KMS-11 (cell line): ENCODE results near the gene SETD7.

ENCODE experiments used
- H2AFZ ChIP-seq: fragments of 200-600 bp; sonication (generic); 2 replicates; pipeline ENCODE4 v1.6.1; 2016; ENCODE audit warnings: antibody characterized with exemption, mixed run types, low read depth
- H3K27ac ChIP-seq: fragments of 200-600 bp; sonication (generic); 2 replicates; pipeline ENCODE4 v1.6.1; 2016; ENCODE audit warnings: mild to moderate bottlenecking, mixed run types
- H3K27me3 ChIP-seq: fragments of 200-600 bp; sonication (generic); 2 replicates; pipeline ENCODE4 v1.6.1; 2017; ENCODE audit warnings: mild to moderate bottlenecking, low read depth, mixed run types, moderate library complexity; ENCODE audit not compliant: insufficient read depth
- H3K36me3 ChIP-seq: fragments of 200-600 bp; sonication (generic); 2 replicates; pipeline ENCODE4 v1.6.1; 2017; ENCODE audit warnings: mild to moderate bottlenecking, mixed run types; ENCODE audit not compliant: insufficient read depth
- H3K4me1 ChIP-seq: fragments of 200-600 bp; sonication (generic); 2 replicates; pipeline ENCODE4 v1.6.1; 2016; ENCODE audit warnings: mild to moderate bottlenecking, low read depth, mixed run types; ENCODE audit not compliant: poor library complexity, severe bottlenecking
- H3K4me2 ChIP-seq: fragments of 200-600 bp; sonication (generic); 2 replicates; pipeline ENCODE4 v1.7.0; 2016; ENCODE audit warnings: mild to moderate bottlenecking, mixed run types
- H3K4me3 ChIP-seq: fragments of 200-600 bp; sonication (generic); IDR thresholded peaks from 2 replicates; pipeline ENCODE4 v1.6.1; 2017; ENCODE audit warnings: low read depth, low read length, mixed read lengths; ENCODE audit not compliant: insufficient read depth
- H3K79me2 ChIP-seq: fragments of 200-600 bp; sonication (generic); 2 replicates; pipeline ENCODE4 v1.6.1; 2016; ENCODE audit warnings: low read depth, mixed run types; ENCODE audit not compliant: insufficient read depth
- H3K9ac ChIP-seq: fragments of 200-600 bp; sonication (generic); 2 replicates; pipeline ENCODE4 v1.6.1; 2016; ENCODE audit warnings: mild to moderate bottlenecking, mixed run types
- H4K20me1 ChIP-seq: fragments of 200-600 bp; sonication (generic); 2 replicates; pipeline ENCODE4 v1.6.1; 2016; ENCODE audit warnings: mild to moderate bottlenecking, mixed run types; ENCODE audit not compliant: insufficient read depth
- TF ChIP-seq, protein P1 (sequence below): fragments of 200-600 bp; sonication (generic); conservative IDR thresholded peaks from 2 replicates; pipeline ENCODE4 v1.6.1; 2017; ENCODE audit warnings: low read depth, mild to moderate bottlenecking, antibody characterized with exemption, low read length, moderate library complexity, mixed read lengths

Gene SETD7

GRCh38 chr4:139563515-139563914 is 7.5 kb upstream of the SETD7 start:
- Histone ChIP-seq H3K36me3 (no peaks in the 10 kb centered on the region), H3K4me3 (no peak overlapping the region), H3K4me1 (peaks cover 11% of the 10 kb centered on the region), H3K79me2 (no peaks in the 10 kb centered on the region), H3K4me2 (no peak overlapping the region), H4K20me1 (no peaks in the 10 kb centered on the region), H3K27me3 (no peaks in the 10 kb centered on the region), H3K9ac (no peak overlapping the region), H3K27ac (no peak overlapping the region), H2AFZ (no peak overlapping the region)
- TF ChIP-seq, protein P1, sequence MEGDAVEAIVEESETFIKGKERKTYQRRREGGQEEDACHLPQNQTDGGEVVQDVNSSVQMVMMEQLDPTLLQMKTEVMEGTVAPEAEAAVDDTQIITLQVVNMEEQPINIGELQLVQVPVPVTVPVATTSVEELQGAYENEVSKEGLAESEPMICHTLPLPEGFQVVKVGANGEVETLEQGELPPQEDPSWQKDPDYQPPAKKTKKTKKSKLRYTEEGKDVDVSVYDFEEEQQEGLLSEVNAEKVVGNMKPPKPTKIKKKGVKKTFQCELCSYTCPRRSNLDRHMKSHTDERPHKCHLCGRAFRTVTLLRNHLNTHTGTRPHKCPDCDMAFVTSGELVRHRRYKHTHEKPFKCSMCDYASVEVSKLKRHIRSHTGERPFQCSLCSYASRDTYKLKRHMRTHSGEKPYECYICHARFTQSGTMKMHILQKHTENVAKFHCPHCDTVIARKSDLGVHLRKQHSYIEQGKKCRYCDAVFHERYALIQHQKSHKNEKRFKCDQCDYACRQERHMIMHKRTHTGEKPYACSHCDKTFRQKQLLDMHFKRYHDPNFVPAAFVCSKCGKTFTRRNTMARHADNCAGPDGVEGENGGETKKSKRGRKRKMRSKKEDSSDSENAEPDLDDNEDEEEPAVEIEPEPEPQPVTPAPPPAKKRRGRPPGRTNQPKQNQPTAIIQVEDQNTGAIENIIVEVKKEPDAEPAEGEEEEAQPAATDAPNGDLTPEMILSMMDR: no peak

DNA sequence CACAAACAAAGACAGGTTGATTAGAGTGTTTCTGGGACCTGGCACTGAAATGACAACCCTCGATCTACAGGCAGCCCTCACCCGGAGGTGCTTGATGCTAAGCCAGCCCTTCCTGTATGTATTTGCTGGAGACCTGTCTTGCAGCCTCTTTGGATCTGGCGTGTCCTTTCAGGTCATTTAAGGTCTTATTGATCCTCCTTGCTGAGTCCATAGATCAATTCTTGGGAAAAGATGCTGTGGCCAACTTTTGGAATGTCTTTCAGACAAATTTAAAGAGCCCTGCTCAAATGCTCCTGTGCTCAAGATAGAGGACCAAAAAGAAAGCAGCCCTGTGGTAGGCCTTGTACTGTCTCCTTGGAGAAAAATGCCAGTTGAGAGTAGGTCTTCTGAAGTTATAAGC is 6.8 kb upstream of the SETD7 start:
- TF ChIP-seq, protein P1: no peak
- no peaks in the 10 kb centered on the region for H3K27me3 ChIP-seq
- no peak overlapping the region for H3K4me3 ChIP-seq
- H3K4me2 ChIP-seq: no peak overlapping the region
- H3K36me3 ChIP-seq: no peaks in the 10 kb centered on the region
- no peak overlapping the region for H2AFZ ChIP-seq
- H3K4me1 ChIP-seq: peaks cover 16% of the 10 kb centered on the region
- H3K9ac ChIP-seq: no peak overlapping the region
- no peak overlapping the region for H3K27ac ChIP-seq
- no peaks in the 10 kb centered on the region for H4K20me1 ChIP-seq
- no peaks in the 10 kb centered on the region for H3K79me2 ChIP-seq

DNA sequence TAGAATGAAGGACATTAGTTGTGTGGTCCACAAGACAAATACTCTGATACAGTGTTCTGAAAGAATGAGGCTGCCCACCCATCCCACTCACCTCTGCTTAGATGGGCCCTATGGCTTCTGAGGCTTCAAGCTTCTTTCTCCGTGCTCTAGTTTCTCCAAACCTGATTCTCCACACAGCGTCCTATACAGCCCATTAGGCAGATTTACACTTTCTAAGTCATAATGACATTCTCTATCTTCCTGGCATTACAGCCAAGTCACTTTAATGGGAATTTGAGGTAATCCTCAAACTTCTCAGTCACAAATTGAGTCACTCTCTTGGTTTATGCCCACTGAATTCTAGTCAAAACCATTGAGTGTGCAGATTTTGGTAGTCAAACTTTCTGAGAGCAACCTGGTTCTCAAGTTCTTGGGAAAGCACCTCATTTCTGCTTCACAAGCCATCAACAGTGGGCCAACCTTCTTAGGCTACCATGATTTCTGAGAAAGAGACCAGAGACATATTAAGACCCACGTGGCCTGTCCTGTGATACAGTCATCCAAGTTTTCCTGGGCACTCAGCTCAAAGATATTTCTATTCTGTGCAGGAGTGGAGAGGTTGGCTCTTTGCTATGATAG is 6.2 kb upstream of the SETD7 start:
- no peak overlapping the region for H3K4me2 ChIP-seq
- H3K27ac ChIP-seq: no peak overlapping the region
- H3K27me3 ChIP-seq: no peaks in the 10 kb centered on the region
- H2AFZ ChIP-seq: no peak overlapping the region
- H4K20me1 ChIP-seq: no peaks in the 10 kb centered on the region
- no peak overlapping the region for H3K9ac ChIP-seq
- H3K36me3 ChIP-seq: no peaks in the 10 kb centered on the region
- H3K4me1 ChIP-seq: peaks cover 22% of the 10 kb centered on the region
- TF ChIP-seq, protein P1: no peak
- no peaks in the 10 kb centered on the region for H3K79me2 ChIP-seq
- H3K4me3 ChIP-seq: no peak overlapping the region

- peaks cover 22% of the 10 kb centered on the region for H3K4me1 ChIP-seq
- TF ChIP-seq, protein P1: no peak
- no peak overlapping the region for H2AFZ ChIP-seq
- no peak overlapping the region for H3K9ac ChIP-seq
- no peaks in the 10 kb centered on the region for H3K79me2 ChIP-seq
- H3K4me2 ChIP-seq: no peak overlapping the region
- no peaks in the 10 kb centered on the region for H3K36me3 ChIP-seq
- no peaks in the 10 kb centered on the region for H3K27me3 ChIP-seq
- no peaks in the 10 kb centered on the region for H4K20me1 ChIP-seq
- no peak overlapping the region for H3K4me3 ChIP-seq
- H3K27ac ChIP-seq: no peak overlapping the region
These were observed 4.5 kb upstream of the SETD7 start for GRCh38 chr4:139560406-139561104.
